ENCODE results near the gene INSYN2B. TPM values are rescaled to one million over a fixed set of nuclear protein-coding genes. Genes with fewer than 3 reads are reported as not detected.

Gene INSYN2B
- total RNA-seq, 1 donor from 2014 or later = 0.56 TPM

DNA sequence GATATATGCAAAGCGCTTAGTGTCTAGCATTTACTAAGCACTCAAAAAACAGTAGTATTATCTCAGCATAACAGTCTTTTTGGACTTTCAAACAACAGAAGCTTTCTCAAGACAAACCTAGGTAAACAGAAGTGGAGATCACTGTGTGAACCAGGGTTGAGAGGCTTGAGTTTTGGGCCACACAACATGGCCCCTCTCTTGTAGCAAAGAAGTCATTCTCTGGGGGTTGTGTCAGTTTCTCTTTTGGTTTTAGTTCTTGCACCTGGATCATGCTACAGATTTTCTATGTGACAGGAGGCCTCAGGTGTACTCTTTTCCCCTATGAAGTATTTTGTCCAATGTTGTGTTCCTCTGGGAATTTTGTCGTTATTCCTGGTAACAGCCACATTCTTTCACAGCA is 30.0 kb downstream of the INSYN2B start:
- Mint-ChIP-seq H3K36me3 (no peaks in the 10 kb centered on the region), H3K27me3 (ENCODE audit: low read depth) (peaks cover 53% of the 10 kb centered on the region), H3K9me3 (no peaks in the 10 kb centered on the region), H3K4me3 (no peak overlapping the region), H3K4me1 (peaks cover 11% of the 10 kb centered on the region), H3K27ac (no peak overlapping the region)
- DNase-seq (ENCODE audit: low spot score in 2 of 2, unreplicated experiment in 2 of 2) = no peak
- TF ChIP-seq, protein P1, sequence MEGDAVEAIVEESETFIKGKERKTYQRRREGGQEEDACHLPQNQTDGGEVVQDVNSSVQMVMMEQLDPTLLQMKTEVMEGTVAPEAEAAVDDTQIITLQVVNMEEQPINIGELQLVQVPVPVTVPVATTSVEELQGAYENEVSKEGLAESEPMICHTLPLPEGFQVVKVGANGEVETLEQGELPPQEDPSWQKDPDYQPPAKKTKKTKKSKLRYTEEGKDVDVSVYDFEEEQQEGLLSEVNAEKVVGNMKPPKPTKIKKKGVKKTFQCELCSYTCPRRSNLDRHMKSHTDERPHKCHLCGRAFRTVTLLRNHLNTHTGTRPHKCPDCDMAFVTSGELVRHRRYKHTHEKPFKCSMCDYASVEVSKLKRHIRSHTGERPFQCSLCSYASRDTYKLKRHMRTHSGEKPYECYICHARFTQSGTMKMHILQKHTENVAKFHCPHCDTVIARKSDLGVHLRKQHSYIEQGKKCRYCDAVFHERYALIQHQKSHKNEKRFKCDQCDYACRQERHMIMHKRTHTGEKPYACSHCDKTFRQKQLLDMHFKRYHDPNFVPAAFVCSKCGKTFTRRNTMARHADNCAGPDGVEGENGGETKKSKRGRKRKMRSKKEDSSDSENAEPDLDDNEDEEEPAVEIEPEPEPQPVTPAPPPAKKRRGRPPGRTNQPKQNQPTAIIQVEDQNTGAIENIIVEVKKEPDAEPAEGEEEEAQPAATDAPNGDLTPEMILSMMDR (IDR thresholded peaks at IDR 0.05; ENCODE audit: unreplicated experiment) = no peak

DNA sequence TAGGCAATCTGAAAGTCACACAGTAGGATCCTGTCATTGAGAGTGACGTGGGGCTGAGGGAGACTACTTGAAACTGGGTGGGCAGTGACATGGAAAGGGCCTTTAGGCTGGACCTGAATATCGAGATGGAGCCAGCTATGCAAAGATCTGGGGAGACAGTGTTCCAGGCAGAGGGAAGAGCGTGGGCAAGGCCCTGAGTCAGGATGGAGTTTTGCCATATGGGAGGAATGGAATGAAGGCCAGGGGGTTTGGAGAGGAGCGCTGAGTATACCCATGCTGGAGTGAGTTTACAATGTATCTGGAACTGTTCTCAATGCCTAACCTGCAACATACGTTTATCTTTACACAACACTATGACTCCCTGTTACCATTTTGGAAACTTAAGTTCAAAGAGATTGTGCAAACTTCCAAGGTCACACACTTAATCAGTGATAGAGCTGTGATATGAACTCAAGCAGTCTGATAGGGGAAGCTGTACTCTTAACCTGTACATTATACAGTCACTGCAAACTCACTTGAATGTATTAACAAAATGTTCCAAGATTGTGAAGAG is 33.5 kb downstream of the INSYN2B start:
- Mint-ChIP-seq H3K4me3 (no peak overlapping the region), H3K27me3 (ENCODE audit: low read depth) (peaks cover 33% of the 10 kb centered on the region), H3K9me3 (no peaks in the 10 kb centered on the region), H3K4me1 (peaks cover 12% of the 10 kb centered on the region), H3K36me3 (no peaks in the 10 kb centered on the region), H3K27ac (no peak overlapping the region)
- TF ChIP-seq, protein P1 (IDR thresholded peaks at IDR 0.05; ENCODE audit: unreplicated experiment) = no peak
- no peak for DNase-seq (ENCODE audit: low spot score in 2 of 2, unreplicated experiment in 2 of 2)

DNA sequence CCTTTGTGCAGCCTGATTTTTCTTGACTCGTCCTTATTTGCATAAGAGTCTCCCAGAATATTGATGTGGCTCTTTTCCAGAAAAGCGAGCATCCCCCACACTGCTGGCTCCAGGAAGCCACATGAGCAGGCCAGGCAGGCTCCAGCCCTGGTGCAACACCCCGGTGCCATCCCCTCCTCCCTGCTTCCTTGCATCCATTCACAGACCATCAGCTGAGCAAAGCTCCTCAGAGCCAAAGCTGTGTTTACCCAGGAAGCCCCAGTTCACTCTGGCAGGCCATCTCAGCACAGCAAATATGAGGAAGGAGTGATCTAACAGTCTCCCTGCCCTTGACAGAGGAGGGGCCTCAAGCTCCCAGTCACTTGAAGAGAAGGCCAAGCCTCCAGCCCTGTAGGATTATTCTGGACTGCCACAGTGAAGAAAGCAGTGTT is 34.4 kb downstream of the INSYN2B start:
- no peak for DNase-seq (ENCODE audit: low spot score in 2 of 2, unreplicated experiment in 2 of 2)
- no peaks in the 10 kb centered on the region for H3K36me3 Mint-ChIP-seq
- peak overlapping the region; percentile 73 for H3K27ac Mint-ChIP-seq
- no peaks in the 10 kb centered on the region for H3K9me3 Mint-ChIP-seq
- H3K4me1 Mint-ChIP-seq = peaks cover 12% of the 10 kb centered on the region
- H3K27me3 Mint-ChIP-seq (ENCODE audit: low read depth) = peaks cover 23% of the 10 kb centered on the region
- H3K4me3 Mint-ChIP-seq = no peak overlapping the region
- TF ChIP-seq, protein P1 (IDR thresholded peaks at IDR 0.05; ENCODE audit: unreplicated experiment) = no peak

GRCh38 chr5:169944922-169945680 is 35.2 kb downstream of the INSYN2B start:
- Mint-ChIP-seq H3K4me1 (peaks cover 12% of the 10 kb centered on the region), H3K9me3 (no peaks in the 10 kb centered on the region), H3K27ac (peak overlapping the region; percentile 68), H3K36me3 (no peaks in the 10 kb centered on the region), H3K27me3 (ENCODE audit: low read depth) (peaks cover 18% of the 10 kb centered on the region), H3K4me3 (no peak overlapping the region)
- TF ChIP-seq, protein P1 (IDR thresholded peaks at IDR 0.05; ENCODE audit: unreplicated experiment) = no peak
- no peak for DNase-seq (ENCODE audit: low spot score in 2 of 2, unreplicated experiment in 2 of 2)

DNA sequence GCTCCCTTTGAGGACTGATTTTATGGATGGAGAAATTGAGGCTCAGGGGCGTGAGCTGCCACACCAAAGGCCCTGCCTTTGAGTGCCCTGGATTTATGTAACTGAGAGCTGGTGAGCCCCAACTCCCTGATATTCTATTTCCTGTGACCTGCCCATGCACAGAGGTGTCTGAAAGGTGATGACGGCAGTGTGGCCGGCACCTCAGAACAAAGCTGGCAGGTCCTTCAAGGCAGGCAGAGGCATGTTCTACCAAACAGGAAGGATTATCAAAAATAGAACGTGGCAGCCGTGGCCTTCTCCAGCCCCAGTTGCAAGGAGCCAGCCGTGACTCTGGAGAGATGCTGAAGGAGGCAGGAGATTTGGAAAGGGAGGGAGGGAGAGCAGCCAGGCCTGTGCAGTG is 36.2 kb downstream of the INSYN2B start:
- Mint-ChIP-seq H3K4me3 (no peak overlapping the region), H3K27ac (no peak overlapping the region), H3K4me1 (peaks cover 12% of the 10 kb centered on the region), H3K27me3 (ENCODE audit: low read depth) (peaks cover 14% of the 10 kb centered on the region), H3K36me3 (no peaks in the 10 kb centered on the region), H3K9me3 (no peaks in the 10 kb centered on the region)
- DNase-seq (ENCODE audit: low spot score in 2 of 2, unreplicated experiment in 2 of 2) = no peak
- TF ChIP-seq, protein P1 (IDR thresholded peaks at IDR 0.05; ENCODE audit: unreplicated experiment) = no peak
